Measurements from ENCODE around the gene GPR158. TPM values are rescaled to one million over a fixed set of nuclear protein-coding genes. Genes with fewer than 3 reads are reported as not detected.

The GPR158 gene
- total RNA-seq, 4 donors from 2014 or later: 0.16 to 1.1 (median 0.17) TPM; not detected in 1

DNA sequence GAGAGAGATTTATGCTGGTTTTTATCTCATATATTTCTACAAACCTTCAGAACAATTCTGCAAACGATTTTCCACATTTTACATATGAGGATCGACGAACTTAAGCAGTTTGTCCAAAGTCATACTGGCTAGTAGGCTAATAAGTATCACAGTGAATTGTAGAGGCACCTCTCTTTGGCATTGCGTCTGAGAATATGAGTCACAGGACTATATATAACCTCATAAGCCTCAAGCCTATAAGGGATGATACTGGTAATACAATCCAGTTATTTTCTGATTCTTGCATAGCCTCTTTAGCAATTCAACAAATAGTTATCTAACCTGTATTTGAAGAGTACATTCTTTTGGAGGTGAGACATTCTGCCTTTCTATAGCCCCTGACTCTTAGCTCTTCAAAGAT lies 129.8 kb downstream of the GPR158 start:
- TF ChIP-seq CTCF (IDR thresholded peaks at IDR 0.05; ENCODE audit: low read depth): no peak

DNA sequence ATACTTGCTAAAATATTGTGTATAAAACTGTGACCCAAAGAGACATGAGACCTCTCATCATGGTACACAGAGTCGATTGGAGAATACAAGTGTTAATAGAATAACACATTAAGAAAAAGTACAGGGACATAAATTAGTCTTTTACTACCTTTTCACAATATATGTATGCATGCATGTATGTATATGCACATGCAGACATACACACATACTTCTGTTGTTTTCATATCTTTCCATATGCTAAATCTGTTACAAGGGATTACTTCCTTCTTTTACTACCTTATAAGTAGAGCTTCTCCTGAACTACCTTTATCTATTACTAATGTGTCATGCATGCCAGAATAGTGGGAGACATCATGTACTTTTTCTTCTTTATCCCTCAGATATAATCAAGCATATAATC lies 131.6 kb downstream of the GPR158 start:
- no peak for TF ChIP-seq CTCF (IDR thresholded peaks at IDR 0.05; ENCODE audit: low read depth)

DNA sequence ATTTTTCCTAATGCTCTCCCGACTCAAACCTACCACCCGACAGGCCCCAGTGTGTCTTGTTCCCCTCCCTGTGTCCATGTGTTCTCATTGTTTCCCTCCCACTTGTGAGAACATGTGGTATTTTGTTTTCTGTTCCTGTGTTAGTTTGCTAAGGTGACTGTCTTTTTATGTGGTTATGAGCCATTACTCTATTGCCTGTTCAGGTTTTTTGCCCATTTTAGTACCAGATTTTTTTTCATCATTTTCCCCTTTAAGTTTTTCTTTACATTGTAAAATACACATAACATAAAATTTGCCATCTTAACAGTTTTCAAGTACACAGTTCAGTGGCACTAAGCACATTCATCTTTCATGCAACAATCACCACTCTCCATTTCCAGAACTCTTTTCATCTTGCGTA lies 133.5 kb downstream of the GPR158 start:
- no peak for TF ChIP-seq CTCF (IDR thresholded peaks at IDR 0.05; ENCODE audit: low read depth)

DNA sequence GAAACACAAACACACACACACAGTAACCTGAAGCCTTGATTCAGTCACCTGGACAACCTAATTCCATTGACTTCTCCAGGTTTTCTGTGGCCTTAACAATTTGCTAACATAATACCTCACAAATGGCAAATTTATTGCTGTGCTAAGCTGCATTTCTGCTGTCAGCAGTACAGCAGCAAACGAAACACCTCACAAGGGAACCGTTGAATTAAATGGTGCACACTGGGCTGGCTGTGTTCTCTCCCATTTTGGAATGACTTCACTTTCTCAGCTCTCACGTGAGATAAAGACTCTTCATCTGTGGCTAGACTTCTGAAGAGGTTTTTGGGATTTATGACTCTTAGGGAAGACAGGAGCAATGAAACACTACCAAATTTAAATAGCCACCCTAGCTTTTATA lies 152.5 kb downstream of the GPR158 start:
- TF ChIP-seq CTCF (IDR thresholded peaks at IDR 0.05; ENCODE audit: low read depth): no peak

- TF ChIP-seq CTCF (IDR thresholded peaks at IDR 0.05; ENCODE audit: low read depth): no peak
Measured at GRCh38 chr10:25328361-25328760, 153.6 kb downstream of the GPR158 start.

DNA sequence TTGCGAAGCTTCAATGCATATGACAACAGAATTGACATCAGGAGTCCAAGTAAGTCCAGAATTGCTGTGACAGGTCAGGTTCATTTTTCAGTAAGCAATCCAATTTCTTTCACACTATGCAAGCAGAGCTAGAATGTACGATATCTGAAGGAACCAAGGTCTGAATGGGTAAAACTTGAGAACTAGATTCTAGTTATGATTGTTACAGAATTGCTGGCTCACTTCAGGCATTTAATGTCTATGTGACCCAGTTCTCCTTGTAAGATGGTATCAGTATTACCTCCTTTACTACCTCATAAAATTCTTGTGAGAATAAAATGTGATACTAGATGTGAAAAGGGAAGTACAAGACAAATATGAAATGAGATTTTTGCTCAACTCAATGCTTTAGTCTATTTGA lies 159.6 kb downstream of the GPR158 start:
- TF ChIP-seq CTCF (IDR thresholded peaks at IDR 0.05; ENCODE audit: low read depth): no peak

GRCh38 chr10:25336330-25336729 lies 161.5 kb downstream of the GPR158 start:
- TF ChIP-seq CTCF (IDR thresholded peaks at IDR 0.05; ENCODE audit: low read depth): no peak
